CD4-positive, alpha-beta T cell treated with Interleukin-6 for 4 hours (primary cell): ENCODE results near the gene SULT6B1.
A peak's percentile ranks its signal among the peaks of the same experiment; 100 is the strongest.
"Not testable (repeated sequence)": the region's sequence is repeated elsewhere in the genome, so short reads cannot be mapped to it uniquely, and the experiment has no call there.

Experiments
- DNase-seq: peaks from one replicate; pipeline ENCODE4 v3.0.0-alpha.2; 2020; ENCODE audit warnings: mixed read lengths

Gene SULT6B1, protein sequence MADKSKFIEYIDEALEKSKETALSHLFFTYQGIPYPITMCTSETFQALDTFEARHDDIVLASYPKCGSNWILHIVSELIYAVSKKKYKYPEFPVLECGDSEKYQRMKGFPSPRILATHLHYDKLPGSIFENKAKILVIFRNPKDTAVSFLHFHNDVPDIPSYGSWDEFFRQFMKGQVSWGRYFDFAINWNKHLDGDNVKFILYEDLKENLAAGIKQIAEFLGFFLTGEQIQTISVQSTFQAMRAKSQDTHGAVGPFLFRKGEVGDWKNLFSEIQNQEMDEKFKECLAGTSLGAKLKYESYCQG

GRCh38 chr2:37188570-37188969, at the start of gene SULT6B1:
TSS of gene SULT6B1 (minus strand) at chr2:37188670. CDS start at chr2:37188640, 30 bp downstream.
- no peak for DNase-seq

- no peak for DNase-seq
These were observed 43.9 kb upstream of the SULT6B1 start for GRCh38 chr2:37232131-37232933.

DNA sequence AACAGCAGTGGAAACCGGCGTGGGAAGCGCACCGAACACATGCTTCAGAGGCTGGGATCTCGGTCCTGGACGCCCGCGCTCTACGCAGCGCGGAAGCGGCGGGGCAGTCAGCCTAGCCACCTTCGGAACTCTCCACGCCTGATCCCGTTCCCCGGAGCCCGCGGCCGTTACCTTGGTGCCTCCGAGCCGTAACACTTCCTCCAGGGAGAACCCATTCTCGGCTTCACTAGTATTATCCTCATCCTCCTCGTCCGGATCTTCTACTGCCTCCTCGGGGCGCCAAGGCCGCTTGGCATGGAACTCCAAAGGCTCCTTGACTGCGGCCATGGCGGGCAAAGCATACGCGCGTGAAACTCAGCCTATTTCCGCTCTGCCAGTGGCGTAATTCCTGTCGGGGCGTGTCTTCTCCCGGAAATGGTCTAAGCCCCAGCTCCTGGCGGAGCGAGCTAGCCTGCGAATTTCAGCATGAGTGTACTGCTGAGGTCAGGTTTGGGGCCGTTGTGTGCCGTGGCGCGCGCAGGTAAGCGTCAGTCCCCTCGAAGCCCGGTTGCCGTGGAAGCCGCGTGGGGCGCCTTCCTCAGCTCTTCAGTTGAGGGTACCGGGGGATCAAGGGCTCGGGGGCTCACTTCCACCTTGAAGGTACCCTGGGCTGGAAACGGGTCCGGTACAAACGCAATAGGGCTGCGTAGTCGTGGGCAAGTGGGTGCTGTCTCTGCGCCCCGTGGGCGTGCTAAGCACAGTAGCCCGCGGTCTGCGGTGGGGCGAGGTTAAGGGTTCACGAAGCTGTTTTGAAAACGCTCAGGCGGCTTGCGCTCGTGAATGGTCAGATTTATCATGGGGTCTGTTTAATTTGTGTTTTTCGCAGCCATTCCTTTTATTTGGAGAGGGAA, 43.0 kb upstream of the SULT6B1 start, which contains the start of the genes CEBPZ and NDUFAF7:
CEBPZ (minus strand) TSS at position 356 of the 890 bp plus-strand sequence; CDS start at position 327, 29 bp downstream.
NDUFAF7 (plus strand) TSS at position 418 of the 890 bp plus-strand sequence; CDS start at position 466, 48 bp downstream.
- DNase-seq, result peak; percentile 88

- no peak for DNase-seq
These were observed 42.1 kb upstream of the SULT6B1 start for GRCh38 chr2:37230581-37230980.

GRCh38 chr2:37228788-37229187, 40.3 kb upstream of the SULT6B1 start:
- DNase-seq, result no peak

DNA sequence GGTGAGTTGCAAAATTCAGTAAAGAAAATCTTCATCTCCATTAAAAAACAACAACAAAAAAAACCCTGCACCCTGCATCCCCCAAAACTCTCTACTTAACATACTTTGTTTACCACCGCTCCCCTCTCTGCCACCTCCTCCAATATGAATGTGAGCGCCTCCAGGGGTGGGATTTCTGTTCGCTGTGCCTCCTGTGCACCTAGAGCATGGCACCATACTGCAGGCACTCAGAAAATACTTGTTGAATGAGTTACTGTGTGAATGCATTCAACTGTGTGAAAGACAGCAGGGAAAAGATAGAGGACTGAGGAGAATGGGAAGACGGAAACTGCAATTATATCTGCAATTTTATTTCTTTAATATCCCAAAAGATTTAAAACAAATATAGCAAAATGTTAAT, 38.4 kb upstream of the SULT6B1 start:
- DNase-seq, result no peak

DNA sequence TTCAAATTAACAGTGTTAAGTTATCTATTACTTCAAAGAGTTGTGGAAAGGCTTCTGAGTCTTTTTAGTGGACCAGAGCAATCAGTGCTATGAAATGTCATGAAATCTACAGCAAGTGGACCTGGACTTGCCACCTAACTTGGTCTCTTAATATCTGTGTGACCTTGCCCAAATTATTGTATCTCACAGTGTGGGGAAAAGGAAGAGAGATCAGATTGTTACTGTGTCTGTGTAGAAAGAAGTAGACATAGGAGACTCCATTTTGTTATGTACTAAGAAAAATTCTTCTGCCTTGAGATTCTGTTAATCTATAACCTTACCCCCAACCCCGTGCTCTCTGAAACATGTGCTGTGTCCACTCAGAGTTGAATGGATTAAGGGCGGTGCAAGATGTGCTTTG, 36.7 kb upstream of the SULT6B1 start:
- DNase-seq, result not testable (repeated sequence)

DNA sequence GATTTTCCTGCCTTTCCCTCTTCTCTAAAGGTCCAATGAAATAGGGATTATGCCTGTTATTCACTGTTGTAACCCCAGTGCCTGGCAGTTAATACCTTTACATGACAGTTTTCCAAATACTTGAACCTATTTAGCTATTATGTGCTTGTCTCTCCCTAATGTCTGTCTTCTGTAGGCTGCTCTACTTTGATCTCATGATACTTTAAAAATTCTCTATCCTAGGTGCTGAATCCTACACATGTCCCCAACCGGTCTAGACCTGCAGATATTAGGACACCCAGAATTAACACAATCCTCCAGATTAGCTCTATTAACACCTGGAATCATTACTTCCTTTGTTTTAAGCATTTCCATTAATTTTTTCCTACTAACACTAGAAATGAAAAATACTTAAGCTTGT, 35.6 kb upstream of the SULT6B1 start:
- no peak for DNase-seq

GRCh38 chr2:37223131-37223530, 34.7 kb upstream of the SULT6B1 start:
- no peak for DNase-seq

GRCh38 chr2:37219046-37219445, 30.6 kb upstream of the SULT6B1 start:
- no peak for DNase-seq

GRCh38 chr2:37215250-37215649, 26.8 kb upstream of the SULT6B1 start:
- no peak for DNase-seq

DNA sequence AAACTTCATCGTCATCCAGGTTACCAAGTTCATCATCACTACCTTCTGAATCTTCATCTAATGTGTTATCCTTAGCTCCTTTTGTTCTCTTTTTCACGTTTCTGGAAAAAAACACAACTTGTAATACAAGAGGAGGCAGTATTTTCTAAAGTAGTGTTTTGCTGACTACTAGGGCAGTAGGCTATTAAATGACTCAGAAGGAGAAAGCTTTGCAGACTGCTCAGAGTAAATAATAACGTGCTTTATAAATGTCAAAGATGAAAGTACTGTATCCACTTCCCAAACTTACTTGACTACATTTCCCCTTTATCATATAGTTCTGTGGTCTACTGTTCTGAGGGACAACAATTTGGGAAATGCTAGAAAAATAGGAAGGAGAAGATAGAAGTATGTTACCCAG, 23.5 kb upstream of the SULT6B1 start:
- DNase-seq, result no peak

- no peak for DNase-seq
These were observed 22.7 kb upstream of the SULT6B1 start for GRCh38 chr2:37211212-37211611.

DNA sequence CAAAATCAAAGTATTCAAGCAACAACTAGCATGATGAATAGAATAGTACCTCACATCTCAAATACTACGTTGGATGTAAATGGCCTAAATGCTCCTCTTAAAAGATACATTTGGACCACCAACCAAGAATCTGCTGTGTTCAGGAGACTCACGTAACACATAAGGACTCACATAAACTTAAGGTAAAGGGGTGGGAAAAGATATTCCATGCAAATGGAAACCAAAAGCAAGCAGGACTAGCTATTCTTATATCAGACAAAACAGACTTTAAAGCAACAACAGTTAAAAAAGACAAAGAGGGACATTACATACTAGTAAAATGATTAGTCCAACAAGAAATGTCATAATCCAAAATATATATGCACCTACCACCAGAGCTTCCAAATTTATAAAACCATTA, 18.3 kb upstream of the SULT6B1 start:
- not testable (repeated sequence) for DNase-seq

GRCh38 chr2:37205689-37206341, 17.3 kb upstream of the SULT6B1 start:
- DNase-seq, result no peak

- DNase-seq, result not testable (repeated sequence)
These were observed 16.7 kb upstream of the SULT6B1 start for GRCh38 chr2:37205071-37205661.

DNA sequence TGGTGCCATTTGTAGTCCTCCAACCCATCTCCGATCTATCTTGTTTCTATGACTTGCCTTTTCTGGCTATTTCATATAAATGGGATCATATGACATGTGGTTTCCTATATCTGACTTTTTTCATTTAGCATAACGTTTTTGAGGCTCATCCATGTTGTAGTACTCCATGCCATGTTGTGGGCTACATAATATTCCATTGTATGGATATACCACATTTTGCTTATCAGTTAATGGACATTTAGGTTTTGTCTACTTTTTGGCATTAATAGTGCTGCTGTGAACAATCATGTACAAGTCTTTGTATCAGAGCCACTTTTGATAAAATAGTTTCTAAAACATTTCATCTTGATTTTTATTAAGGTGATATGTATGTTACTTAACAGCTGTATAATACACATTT, 15.2 kb upstream of the SULT6B1 start:
- DNase-seq, result no peak

DNA sequence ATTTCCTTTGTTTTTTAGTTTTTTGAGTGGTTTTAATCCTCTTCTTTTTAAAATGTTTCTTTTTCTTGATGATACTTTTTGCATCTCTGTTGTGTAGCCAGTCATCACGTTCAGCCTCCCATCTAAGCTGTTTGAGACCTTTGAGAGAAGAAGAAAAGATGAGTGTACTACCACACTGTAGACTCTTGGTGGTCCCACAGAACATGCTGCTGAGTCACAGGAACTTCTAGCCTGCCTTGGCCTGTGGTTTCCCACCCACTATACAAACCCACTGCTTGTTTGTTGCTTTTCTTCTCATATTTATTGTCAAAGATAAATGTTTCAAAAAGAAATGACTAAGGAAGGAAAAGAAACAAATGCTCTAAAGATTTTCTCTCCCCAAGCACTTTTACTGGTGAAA, 13.3 kb upstream of the SULT6B1 start:
- peak; percentile 6 for DNase-seq

GRCh38 chr2:37201208-37201607, 12.7 kb upstream of the SULT6B1 start:
- no peak for DNase-seq

DNA sequence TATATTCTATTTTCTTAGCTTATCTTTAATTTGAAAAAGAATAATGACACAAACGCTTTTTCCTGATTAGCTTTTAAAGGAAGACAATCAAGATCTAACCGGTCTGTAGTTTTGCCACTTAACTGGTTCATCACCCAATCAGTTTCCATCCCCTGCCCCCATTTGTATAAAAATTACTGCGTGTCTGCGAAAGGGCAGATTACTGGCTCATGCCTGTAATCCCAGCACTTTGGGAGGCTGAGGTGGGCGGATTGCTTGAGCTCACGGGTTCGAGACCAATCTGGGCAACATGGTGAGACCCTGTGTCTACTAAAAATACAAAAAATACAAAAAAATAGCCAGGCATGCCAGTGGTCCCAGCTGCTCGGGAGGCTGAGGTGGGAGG, 10.2 kb upstream of the SULT6B1 start:
- no peak for DNase-seq

- DNase-seq, result peak; percentile 89
These were observed 8.1 kb upstream of the SULT6B1 start, which contains the start of gene CEBPZOS for GRCh38 chr2:37196320-37197195. TSS of gene CEBPZOS (plus strand) at chr2:37196496. CDS start at chr2:37199705, 3,209 bp downstream.
